Measurements from ENCODE around the gene UBXN7.
"Not testable (repeated sequence)": the region's sequence is repeated elsewhere in the genome, so short reads cannot be mapped to it uniquely, and the experiment has no call there.

UBXN7 gene

GRCh38 chr3:196314597-196314996 is 117.6 kb downstream of the UBXN7 start:
- no peak for DNase-seq

GRCh38 chr3:196314086-196314485 is 118.1 kb downstream of the UBXN7 start:
- DNase-seq = not testable (repeated sequence)

GRCh38 chr3:196302960-196303359 is 129.3 kb downstream of the UBXN7 start:
- not testable (repeated sequence) for DNase-seq

- not testable (repeated sequence) for DNase-seq
Observed at GRCh38 chr3:196302551-196302950, 129.7 kb downstream of the UBXN7 start.

- DNase-seq = no peak
Observed at GRCh38 chr3:196298521-196298920, 133.7 kb downstream of the UBXN7 start.

Measured in stimulated activated naive CD4-positive, alpha-beta T cell (primary cell).